Stimulated activated CD4-positive, alpha-beta T cell treated with anti-CD3 and anti-CD28 coated beads, Interleukin-2, amount 100 ng/mL, for 24 hours (primary cell): Measurements from ENCODE around the gene FBXO3.
"Not testable (repeated sequence)": the region's sequence is repeated elsewhere in the genome, so short reads cannot be mapped to it uniquely, and the experiment has no call there.

Experiments
- DNase-seq, 2 donors: peaks; one replicate each; pipeline ENCODE4 v3.0.0-alpha.2; 2020

The FBXO3 gene

DNA sequence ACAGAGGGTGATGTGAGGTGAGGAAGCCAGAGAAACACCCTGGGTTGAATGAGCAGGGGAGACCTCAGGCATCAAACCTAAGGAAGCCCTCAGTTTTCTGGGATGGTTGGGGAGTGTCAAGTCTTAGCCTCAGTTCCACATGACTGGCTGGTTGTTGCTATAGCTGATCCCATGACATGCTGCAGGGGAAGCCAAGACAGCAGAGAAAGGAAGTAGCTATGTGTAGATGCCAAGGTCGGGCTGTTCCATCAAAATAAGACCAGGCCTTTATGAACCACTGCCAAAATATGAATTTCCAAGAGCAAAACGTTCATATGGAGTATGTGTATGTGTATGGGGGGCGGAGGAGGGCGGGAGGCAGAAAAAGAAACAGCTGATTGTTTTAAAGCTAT is 49.7 kb downstream of the FBXO3 start:
- DNase-seq: no peak

DNA sequence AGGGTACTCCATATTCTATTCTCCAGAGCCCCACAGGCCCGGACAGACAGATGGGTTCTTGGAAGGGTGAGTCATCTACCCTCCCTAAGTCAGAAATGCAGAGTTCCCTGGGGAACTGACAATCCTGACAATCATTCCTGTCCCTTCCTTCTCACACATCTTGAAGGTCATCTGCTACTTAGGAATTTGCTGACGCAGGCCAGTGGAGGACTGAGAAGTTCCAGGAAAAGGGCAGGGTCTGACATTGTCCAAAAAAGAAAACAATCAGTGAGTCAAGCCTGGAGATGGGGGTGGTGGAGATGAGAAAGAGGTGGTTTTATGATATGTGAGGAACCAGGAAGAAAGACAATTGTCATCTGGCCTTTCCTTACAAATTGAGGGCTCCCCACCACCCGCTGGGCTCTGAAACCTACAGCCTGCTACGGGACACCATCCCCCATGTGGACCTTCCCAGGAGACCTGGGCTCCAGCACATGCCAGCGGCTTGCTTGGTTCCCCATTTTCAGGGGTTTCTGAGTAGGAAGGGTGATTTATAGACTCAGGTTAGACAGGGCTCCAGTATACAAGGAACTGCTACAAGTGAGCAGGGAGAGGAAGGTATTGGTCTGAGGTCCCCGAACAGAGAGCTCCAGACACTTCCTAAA is 51.0 kb downstream of the FBXO3 start:
- DNase-seq: no peak

DNA sequence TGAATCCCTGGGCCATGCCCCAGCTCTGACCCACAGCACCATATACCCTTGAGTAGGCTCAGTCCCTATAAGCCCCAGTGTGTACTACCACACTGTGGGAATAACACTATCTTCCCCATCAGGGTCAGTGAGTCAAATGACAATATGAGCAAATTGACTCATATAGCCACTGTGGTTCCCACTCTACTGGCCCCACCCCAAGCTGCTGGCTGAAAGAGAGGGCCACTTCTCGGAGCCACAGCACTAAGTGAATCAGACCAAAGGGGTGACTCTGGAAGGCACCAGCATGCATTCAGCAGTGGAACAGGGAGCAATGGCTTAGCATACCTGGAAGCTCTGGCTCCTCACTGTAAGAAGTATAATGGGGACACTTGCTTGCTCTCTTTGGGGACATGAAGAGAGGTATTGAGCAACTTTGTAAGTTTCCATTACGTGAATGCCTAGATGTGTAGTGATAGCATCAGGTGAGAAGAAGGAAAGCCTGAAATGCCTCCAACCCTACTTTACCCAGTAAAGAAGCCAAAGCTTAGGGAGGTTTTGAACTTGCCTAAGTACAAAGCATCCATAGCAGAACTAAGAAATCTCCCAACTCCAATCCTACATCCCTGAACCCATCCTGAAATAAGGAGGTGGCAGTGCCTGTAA is 51.6 kb downstream of the FBXO3 start:
- DNase-seq: peak; percentile 56 to 58

DNA sequence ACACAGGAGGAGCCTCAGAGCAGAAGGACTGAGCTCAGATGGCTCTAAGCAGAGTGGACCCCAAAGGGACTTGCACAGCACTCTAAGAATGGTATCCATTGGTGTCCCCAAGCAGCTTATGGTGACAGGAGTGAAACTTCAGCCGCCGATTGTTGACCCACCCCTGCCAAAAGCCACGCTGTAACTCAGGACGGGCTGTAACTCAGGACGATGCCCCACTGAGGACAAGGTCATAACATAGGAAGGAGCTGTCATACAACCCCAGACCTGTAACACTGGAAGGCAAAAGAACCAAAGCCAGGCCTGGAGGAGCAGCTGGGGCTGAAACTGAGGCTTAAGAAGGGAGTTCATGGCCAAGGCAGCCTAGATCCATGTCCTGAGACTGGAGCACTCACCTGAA is 52.3 kb downstream of the FBXO3 start:
- no peak for DNase-seq

DNA sequence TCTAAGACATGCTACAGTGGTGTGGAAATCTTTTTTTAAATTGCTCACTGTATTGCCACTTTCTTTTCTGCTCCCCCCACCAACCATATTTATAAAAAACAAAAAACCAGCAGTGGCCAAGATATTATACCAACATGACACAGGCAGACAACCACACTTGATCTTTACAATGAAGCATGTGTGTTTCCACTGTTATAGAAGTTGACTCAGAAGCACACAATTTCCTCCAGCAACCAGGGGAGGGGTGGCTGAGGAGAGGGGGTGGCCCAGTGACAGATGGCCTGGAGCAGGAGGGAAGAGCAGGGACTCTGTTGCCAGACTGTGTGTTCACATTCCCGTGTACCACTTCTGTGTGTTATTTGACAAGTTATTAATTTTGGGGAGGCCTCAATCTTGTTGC is 52.9 kb downstream of the FBXO3 start:
- no peak for DNase-seq

DNA sequence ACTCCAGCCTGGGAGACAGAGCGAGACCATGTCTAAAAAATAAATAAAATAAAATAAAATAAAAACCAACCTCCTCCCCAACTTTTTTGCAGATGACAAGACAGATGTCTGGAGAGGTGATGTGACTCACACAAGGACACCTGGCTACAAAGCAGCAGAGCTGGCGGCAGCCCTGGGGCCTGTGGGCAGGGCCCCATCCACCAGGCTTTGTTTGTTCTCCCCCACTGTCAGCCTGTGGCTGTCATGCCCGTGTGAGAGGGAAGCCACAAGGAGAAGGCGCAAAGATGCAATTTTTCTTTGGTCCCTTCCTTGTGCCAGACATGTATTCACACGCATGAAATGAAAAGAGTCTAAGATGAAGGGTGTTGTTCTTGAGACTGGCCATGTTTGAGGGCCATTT is 54.7 kb downstream of the FBXO3 start:
- no peak for DNase-seq

DNA sequence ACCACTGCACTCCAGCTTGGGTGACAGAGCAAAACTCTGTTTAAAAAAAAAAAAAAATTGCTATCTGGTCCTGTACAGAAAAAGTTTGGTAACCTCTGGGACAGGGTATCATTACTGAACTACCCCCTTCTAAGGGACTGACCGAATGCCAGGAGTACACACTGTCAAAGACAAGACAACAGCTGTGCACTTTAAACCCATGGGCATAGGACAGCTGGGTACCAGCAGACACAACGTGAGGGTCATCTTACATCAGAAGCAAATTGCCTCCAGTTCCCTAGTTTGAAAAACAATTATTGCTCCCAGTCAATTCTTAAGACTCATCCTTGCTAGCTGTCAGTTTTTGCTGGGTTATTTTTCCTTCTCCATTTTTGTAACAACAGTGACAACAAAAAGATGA is 55.9 kb downstream of the FBXO3 start:
- no peak for DNase-seq

DNA sequence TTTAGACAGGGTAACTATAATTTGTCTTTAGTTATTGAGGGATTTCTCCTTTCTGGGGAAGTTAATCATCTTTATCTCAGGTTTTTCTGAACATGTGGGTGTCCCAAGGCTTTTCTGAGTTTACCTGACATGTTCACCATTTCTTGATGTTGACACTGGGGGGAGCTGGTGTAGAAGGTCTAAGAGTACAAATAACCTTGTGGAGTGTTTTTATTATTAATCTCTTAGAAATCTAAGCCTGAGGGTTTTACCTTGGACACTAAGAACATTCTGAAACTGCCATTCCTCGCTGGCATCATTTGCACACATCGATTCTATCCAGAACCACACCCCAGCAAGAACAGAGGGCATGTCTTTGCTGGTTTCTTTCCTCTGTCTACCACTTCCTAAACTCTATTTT is 58.1 kb downstream of the FBXO3 start:
- DNase-seq: no peak

DNA sequence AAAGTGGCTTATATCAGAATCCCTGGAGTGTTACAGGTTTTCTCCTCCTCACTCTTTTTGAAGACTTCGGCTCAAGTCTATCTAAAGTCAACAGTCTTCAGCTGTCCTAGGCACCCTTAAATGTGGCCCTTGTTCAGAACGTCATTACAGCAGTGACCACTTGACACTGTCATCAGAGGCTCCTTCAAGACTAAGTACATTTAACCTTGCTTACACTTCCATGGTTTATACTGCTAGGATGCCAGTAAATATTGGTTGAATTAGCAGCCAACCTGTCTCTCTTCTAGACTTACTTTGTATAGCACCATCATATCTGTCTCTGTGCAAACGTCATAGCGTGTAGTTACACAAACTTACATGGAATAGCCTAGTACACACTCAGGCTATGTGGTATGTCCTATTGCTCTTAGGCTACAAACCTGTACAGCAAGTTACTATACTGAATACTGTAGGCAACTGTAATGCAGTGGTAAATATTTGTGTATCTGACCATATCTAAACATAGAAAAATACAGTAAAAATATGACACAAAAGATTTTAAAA is 60.4 kb downstream of the FBXO3 start:
- no peak for DNase-seq

DNA sequence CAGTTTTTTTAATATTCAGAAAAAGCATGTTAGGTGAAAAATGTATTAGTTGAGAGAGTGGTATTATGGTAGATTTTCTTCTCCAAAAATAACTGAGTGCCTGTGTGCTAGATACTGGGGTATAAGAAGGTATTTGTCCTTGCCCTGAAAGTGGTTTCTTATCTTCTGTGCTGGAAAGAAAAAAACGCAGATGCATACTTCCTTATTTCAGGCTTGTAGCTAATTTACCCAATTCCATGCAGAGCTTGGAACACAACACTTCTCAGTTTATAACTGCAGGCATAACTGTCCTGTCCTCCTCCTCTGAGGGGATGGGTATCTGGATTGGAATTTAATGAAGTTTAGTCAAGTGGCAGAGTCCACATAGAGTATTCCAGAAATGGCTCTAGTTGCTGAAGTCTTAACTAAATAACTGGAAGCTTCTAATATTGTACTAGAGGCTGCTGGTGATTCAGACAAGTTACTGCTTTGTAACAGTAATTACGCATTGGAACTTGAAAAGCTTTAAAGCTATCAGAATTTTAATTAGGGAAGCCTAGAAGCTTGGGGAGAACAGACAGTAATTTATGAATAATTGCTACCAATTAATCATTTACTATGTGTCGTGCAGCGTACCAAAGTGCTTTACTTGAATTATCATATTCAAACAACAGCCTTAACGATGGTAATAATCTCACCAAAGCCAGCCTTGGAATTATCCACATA is 61.0 kb downstream of the FBXO3 start:
- DNase-seq: no peak

DNA sequence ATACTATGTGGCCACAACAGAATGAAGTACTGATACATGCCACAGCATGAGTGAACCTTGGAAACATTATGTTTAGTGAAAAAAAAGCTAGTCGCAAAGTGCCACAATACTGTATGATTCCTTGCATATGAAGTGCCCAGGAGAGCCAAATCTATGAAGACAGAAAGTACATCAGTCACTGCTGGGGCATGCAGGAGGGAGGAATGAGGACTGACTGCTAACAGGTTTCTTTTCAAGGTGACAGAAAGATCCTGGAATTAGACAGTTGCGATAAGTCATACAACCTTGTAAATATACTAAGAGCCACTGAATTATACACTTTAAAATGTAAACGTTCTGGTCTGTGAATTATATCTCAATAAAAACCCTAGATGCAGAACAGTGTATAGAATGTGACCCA is 61.9 kb downstream of the FBXO3 start:
- no peak for DNase-seq

DNA sequence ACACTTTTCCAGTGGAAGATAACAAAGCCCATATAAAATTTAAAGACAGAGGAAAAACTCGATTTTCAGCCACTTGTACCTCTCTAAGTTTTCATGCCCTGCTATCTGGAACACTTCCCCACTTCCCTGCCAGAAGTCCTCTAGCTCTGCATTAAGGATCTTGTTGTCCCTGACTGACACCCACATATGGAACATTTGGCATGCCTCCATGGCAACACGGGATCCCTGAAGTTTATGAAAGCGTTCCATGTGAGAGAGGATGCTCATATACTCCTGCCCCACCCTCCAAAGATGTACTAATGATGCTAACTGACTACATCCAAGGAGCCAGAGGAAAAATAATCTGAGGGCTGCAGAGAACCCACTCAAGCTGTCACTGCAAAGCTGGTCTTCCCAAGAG is 64.9 kb downstream of the FBXO3 start:
- no peak for DNase-seq

DNA sequence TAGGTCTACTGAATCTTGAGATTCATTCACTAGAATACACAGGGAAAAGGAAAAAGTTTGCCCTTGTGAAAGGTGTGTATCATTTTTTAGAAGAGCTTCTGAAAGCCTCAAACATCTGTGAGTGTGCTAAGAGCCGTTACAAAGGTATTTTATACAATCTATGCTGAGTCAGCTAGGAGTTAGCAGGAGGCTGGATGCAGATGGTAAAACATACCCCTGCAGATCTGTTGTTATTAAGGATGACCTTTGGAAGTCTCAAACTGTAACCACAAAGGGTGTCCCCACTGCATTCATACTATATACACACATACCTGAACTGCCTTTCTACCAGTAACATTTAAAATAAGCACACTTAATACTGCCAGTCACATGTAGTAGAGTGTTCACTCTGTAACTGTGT is 65.3 kb downstream of the FBXO3 start:
- no peak for DNase-seq

DNA sequence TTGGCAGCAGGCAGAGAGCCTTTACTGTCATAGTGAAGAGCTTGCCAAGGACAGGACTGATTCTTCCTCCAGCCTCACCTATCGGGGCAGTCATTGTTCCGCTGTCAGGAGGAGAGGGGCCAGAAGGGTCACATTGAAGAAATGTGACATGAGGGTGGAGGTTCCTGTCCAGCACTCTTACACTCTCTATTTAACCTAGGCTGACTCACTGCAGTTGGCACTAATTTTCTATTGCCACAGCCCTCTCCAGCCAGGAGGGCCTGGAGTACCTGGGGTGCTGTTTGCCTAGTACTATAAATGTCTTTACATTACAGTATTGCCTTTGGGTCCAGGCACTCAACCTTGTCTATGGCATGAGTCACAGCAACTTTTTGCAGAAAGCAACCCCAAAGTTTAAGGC is 66.5 kb downstream of the FBXO3 start:
- DNase-seq: not testable (repeated sequence)

DNA sequence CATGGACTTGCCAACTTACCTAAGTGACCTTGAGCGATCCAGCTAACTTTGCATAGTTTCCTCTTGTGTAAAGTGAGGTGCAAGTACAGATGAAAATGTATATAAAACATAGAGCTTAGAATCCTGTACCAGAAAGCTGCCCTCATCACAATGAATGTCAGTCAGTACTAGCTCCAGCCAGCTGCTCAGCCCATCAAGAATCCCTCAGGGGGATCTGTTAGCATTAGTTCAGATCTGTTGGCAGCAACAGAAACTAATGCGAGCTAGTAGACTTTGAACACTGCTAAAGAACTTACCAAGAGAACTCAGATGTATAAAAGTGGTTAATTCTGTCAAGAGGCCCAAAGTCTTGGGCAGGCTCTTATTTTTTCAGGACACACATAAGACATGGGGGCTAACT is 67.4 kb downstream of the FBXO3 start:
- no peak for DNase-seq

DNA sequence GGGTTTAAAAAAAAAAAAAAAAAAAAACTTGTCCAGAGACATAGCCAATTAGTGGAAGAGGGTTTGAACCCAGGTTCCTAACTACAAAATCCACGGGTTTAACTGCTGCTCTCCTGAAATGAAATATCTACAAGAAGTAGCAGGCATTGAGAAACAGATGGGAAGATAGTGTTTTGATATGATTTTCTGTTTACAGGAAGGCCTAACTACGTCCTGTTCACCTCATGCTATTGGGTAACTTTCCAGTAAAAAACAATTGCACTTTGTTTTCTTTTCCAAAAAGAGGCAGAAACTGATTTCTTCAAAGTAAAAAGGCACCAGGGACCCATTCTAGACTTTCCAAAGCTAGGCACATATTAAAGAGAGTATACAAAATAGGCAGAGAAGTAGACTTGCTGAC is 67.8 kb downstream of the FBXO3 start:
- DNase-seq: no peak

DNA sequence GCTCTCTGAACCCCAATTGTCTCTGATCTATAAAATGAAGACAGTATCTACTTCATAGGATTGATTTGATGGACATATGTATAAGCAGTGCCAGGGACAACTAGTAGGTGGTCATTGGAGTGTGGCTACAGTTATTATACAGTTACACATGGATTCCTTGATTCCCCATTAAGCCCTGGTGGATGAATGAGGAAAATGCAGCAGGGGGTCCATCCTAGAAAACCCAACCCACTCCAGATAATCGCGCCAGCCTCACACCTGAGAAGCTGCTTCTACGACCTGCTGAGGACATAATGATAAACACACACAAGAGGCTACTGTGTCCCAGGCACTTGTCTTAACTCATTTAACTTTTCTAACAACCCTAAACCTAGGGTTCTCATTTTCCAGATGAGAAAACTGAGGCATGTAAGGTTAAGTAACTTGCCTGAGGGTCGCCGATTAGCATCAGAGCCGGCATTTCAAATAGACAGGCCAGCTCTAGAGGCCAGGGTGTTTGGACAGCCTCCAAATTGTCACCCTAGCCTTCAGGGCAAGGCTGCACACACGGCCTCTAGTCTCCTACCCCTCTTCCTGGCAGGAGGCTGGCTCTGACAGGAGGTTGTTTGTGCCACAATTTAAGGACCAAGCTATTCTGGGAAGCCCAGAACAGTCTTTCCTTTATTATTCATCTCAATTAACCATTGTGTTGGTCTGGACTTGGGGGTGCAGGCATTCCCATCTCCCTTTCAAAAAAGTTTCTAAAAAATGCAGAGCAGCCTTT is 69.9 kb downstream of the FBXO3 start:
- DNase-seq: no peak

DNA sequence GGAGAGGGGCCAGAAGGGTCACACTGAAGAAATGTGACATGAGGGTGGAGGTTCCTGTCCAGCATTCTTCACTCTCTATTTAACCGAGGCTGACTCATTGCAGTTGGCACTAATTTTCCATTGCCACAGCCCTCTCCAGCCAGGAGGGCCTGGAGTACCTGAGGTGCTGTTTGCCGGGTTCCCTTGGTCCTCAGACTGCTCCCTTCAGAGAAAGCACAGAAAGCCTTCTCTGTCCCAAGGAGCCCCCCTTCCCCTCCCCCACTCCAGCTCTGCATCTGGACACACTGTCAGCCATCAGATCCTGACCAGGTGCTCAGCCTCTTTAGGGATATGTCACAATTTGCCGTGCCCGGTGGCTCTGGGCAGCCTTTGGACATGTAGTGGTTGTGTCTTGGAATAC is 70.5 kb downstream of the FBXO3 start:
- no peak for DNase-seq

DNA sequence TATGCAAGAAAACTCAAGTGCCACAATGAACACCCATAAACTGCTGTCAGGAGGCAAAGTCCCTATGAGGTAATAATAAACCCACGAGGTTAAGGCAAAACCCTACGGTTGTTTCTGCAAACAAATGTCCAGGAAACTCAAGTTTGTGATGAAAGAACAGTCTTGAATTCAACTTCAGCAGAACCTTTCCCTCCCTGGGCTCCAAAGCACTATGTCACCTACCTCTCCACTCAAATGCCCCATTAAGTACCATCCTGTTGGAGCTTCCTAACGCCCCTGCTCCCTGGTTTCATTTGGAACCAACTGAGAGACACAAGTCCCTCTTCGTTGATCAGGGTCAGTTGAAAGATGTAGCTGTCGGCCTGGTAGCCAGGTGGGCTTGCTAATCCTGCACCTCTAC is 71.1 kb downstream of the FBXO3 start:
- no peak for DNase-seq

DNA sequence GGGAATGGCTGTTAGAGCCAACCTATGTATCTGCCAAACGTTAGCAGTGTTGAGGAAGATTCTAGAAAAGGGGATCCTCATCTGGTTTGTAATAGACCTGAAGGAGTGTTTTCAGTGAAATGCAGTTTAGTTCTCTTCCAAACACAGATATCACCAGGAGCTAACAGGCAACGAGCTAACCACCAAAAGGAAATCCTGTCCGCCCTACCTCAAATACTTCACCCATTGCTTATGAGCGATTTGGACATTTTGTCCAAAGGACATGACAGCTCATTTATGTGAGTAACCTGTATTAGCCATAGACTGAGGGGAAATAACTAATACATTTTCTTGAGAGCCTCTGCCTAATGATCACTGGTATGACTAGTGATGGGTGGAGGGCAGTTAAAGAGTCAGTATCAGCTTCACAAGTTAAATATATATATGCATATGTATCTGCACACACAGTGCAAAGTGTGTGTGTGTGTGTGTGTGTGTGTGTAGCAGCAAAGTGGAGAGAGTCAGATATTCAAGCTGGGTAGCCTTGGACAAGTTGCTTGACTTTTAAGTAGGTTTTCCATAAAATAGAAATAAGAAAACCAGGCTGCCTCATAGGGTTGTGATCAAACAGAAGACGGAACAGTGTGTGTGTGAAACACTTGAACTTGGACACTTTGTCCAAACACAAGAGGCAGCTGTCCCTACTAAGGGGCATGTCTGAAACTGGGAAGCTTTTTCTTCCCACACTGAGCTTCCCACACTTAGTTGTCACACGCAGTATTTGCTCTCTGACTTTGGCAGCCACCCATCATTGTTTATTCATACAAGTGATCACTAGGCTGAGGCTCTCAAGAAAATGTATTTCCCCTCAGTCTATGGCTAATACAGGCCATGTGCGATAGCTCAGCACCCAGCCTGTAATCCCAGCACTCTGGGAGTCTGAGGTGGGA is 72.8 kb downstream of the FBXO3 start:
- DNase-seq: no peak

DNA sequence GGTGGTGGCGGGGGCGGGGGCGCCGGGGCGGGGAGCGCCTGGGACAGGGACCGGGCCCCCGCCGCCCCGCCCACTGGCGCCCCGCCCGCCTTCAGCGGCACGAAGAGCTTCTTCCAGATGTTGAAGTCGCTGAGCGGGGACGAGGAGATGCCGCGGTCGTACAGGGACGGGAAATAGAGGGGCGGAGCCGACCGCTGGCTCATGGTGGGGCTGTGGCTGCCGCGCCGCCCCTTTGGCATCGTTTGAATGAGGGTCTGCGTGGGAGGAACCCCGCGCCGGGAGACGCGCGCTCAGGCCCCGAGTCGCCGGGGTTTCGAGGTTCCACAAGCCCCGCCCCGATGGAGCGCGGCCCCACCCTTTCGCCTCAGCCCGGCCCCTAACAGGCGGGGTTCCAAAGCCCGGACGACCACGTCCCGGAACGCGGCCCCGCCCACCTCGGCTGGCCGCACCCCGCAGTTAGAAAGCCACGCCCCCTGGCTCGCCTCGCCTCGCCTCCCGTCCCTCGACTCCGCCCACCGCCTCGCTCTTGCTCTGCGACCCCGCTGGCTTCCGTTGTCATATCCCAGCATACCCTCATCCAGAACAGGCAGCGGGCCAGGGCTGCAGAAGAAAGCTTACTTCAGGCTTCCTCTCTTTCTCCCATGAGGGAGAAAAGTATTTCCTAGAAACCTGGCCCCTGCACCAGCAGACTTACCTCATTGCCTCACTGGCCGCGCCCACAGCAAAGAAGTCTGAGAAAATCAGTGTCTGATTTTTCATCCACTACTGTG is 73.6 kb downstream of the FBXO3 start, which contains the start of gene C11orf91:
Gene C11orf91 (minus strand): TSS at position 325 of the 770 bp plus-strand sequence. CDS start 86 bp downstream, at position 239.
- peak; percentile 94 to 97 for DNase-seq
